A549 (cell line): Measurements from ENCODE around the gene BUD23.

Source experiments
- CEBPB ChIP-seq, 2 experiments: fragments of >200 bp in 1 of 2; sonication (Bioruptor Twin) in 1 of 2; formaldehyde crosslinking in 1 of 2; IDR thresholded peaks; 2 replicates each; pipeline ENCODE4 v1.6.1; 2012 to 2016
- CHD4 ChIP-seq: fragments of 200-600 bp; sonication (generic); IDR thresholded peaks from 2 replicates; pipeline ENCODE4 v1.6.1; 2016; ENCODE audit warnings: antibody characterized with exemption, mild to moderate bottlenecking, borderline replicate concordance
- EP300 ChIP-seq, 2 experiments: fragments of >200 bp; sonication (Bioruptor Twin); formaldehyde crosslinking; IDR thresholded peaks; 2 replicates in 1 of 2; 3 replicates in 1 of 2; pipeline ENCODE4 v1.6.1; 2016 to 2017
- ESRRA ChIP-seq: fragments of 150-350 bp; IDR thresholded peaks from 2 replicates; pipeline ENCODE4 v1.6.1; 2014; ENCODE audit warnings: mild to moderate bottlenecking, low read length, borderline replicate concordance
- HOXA7 ChIP-seq: fragments of 250-450 bp; sonication (Bioruptor Pico); IDR thresholded peaks from 2 replicates; pipeline ENCODE4 v1.5.0; 2020; ENCODE audit warnings: mild to moderate bottlenecking, moderate library complexity
- HOXB5 ChIP-seq: fragments of 250-450 bp; sonication (Bioruptor Pico); IDR thresholded peaks from 2 replicates; pipeline ENCODE4 v1.5.0; 2020; ENCODE audit warnings: mild to moderate bottlenecking, moderate library complexity
- JUNB ChIP-seq: fragments of >200 bp; sonication (Bioruptor Twin); formaldehyde crosslinking; IDR thresholded peaks from 2 replicates; pipeline ENCODE4 v1.6.1; 2016
- POLR2A ChIP-seq: IDR thresholded peaks from 2 replicates; pipeline ENCODE4 v1.6.1; 2012; ENCODE audit warnings: mild to moderate bottlenecking, low read length
- RNF2 ChIP-seq: fragments of 200-600 bp; sonication (generic); IDR thresholded peaks from 2 replicates; pipeline ENCODE4 v1.6.1; 2016; ENCODE audit warnings: low read depth, mild to moderate bottlenecking, antibody characterized with exemption, moderate library complexity, borderline replicate concordance
- TF ChIP-seq, protein P1 (sequence below): fragments of >200 bp; sonication (Bioruptor Twin); formaldehyde crosslinking; IDR thresholded peaks from 3 replicates; pipeline ENCODE4 v1.5.1; 2016
- TF ChIP-seq, protein P2 (sequence below): IDR thresholded peaks from 2 replicates; pipeline ENCODE4 v1.6.1; 2012

DNA sequence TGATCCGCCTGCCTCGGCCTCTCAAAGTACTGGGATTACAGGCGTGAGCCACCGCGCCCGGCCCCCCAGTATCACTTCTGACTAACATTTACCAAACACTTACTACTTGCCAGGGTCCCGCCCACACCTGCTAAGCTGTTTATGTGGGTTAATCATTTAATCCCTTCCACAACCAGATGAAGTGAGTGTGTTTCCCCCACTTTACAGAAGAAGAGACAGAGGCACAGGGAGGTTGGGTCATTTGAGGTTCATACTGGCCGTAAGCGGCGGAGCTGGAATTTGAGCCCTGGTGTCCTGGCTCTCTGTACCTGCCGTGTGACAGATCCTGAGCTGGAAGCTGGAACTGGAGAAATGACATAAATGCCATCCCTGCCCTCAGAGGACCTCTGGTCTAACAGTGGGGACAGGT lies 30.9 kb upstream of the BUD23 start:
- no peak for TF ChIP-seq CHD4
- TF ChIP-seq POLR2A: no peak
- TF ChIP-seq, protein P1, sequence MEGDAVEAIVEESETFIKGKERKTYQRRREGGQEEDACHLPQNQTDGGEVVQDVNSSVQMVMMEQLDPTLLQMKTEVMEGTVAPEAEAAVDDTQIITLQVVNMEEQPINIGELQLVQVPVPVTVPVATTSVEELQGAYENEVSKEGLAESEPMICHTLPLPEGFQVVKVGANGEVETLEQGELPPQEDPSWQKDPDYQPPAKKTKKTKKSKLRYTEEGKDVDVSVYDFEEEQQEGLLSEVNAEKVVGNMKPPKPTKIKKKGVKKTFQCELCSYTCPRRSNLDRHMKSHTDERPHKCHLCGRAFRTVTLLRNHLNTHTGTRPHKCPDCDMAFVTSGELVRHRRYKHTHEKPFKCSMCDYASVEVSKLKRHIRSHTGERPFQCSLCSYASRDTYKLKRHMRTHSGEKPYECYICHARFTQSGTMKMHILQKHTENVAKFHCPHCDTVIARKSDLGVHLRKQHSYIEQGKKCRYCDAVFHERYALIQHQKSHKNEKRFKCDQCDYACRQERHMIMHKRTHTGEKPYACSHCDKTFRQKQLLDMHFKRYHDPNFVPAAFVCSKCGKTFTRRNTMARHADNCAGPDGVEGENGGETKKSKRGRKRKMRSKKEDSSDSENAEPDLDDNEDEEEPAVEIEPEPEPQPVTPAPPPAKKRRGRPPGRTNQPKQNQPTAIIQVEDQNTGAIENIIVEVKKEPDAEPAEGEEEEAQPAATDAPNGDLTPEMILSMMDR: no peak
- no peak for TF ChIP-seq EP300 (IDR thresholded peaks at IDR 0.05)
- TF ChIP-seq HOXA7 (CRISPR knock-in tag): no peak
- TF ChIP-seq, protein P2, sequence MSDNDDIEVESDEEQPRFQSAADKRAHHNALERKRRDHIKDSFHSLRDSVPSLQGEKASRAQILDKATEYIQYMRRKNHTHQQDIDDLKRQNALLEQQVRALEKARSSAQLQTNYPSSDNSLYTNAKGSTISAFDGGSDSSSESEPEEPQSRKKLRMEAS: no peak
- TF ChIP-seq RNF2: no peak
- TF ChIP-seq HOXB5 (CRISPR knock-in tag): no peak
- TF ChIP-seq ESRRA: no peak
- TF ChIP-seq CEBPB (IDR thresholded peaks at IDR 0.05): no peak
- TF ChIP-seq JUNB: no peak
